ENCODE measurements around the gene RICTOR.
A peak's percentile ranks its signal among the peaks of the same experiment; 100 is the strongest.

RICTOR gene

DNA sequence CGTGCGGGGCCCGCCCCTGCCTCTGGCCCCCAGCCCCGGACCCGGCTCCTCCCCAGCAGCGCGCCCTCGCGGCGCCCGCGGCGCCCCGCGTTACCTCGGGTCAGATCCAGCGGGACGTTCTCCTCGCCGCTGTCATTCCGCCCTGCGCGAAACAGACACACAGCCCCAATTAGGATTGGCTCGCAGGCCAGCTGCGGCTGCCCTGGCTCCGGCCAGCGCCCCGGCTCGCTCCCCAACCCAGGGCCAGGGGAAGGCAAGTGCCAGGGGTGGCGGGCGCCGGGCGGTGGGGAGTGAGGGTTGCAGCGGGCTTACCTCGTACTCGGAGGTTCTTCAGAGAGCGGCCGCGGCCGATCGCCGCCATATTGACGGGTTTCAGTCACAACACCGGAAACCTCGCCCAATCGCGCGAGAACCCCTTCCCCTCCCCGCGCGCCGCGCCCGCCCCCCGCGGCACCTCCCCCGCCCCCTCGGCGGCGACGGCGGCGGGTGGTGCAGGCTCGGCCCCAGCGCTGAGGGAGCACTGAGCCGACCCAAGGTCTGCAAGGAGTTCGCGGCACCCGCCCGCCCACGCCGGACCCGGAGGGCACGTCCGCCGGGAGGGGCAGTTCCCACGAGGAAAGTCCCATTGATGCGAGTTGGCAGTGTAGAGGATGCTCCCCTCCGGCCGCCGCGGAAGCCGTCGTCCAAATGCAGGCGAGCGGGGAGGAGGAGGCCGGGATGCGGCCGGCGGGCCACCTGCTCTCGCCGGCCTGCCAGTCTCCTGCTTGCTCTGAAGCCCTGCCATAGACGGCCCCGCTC, at the start of gene RICTOR:
TSS of gene RICTOR (minus strand) at position 383 of the 798 bp plus-strand sequence. CDS start at position 361, 22 bp downstream.
- peak; percentile 78 for DNase-seq (ENCODE audit: low read depth, low spot score)

DNA sequence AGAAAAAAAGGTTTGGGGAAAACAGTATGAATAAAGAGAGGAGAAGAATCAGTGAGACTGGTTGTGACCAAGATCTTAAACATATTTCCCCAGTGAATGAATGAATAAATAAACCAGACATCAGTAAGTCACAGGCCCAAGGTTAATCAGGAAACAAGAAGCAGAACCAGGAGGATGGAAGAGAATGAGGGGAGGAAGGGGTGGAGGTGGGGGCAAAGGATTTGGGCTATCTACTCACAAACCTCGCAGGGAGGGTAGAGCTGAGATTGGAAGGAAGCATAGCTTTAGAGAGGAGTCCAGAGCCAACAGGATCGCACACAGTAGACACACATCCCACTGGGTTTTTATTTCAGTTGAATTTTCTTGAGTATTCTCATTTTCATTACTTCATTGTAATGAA, 47.7 kb upstream of the RICTOR start:
- DNase-seq (ENCODE audit: low read depth, low spot score) = no peak

- no peak for DNase-seq (ENCODE audit: low read depth, low spot score)
Observed at GRCh38 chr5:39121315-39121714, 47.1 kb upstream of the RICTOR start.

DNA sequence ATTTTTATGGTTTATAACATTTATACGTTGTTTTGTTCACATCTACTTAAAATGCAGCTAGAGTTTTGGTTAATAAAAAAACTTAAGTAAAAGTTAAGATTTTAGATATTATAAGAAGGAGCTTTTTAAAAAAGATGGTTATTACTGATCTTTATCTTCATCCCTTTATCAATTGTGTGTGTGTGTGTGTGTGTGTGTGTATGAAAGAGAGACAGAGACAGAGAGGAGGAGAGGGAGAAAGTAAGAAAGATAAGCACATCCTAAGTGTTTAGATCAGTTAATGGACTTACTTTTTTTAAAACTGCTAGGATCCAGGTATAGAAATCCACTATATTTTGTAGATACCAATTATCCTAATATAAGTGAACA, 45.8 kb upstream of the RICTOR start:
- no peak for DNase-seq (ENCODE audit: low read depth, low spot score)

DNA sequence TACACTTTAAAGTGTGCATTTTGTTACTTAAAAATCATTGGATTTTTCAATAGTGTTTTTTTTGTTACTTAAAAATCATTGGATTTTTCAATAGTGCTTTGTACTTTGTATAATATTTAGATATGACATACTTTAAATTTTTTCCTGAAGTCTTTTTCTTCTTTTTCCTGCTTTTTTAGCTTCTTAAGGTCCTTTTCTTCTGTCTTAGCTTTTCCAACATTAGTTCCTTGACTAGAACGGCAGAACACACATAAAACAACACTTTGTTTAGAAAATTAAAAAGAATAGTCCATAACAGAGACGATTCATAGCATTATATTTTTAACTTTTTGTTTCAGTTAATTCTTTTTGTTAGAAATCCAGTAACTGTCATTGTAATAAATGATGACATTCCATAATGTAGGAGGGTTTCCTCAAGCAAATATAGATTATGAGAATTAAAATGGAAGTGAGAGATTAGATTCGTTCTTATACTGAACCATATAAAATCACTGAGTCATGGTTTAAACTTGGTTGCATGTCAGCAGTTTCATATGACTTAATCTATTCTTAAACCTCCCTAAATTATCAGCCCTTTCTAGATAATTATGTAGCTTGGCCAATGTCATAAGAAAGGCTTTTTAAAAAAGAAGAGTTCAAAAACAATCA, 45.3 kb upstream of the RICTOR start:
- DNase-seq (ENCODE audit: low read depth, low spot score) = no peak

DNA sequence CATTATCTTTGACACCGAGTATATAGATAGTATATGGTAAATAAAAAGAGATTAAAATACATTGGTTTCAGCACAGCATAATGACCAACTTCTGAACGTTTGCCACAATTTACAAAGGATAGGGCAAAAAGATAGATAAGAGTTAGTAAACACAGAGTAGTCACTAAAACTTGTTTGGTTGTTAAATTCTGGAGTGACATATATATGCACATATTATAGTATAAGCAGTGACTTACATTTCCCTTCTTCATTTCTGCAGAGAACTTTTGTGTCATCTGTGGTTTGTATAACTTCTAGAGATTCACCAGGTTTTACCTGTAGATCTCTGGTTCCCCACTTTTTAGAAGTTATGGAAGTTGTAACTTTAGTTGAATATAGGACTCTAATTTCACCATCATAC, 44.4 kb upstream of the RICTOR start:
- DNase-seq (ENCODE audit: low read depth, low spot score) = no peak

DNA sequence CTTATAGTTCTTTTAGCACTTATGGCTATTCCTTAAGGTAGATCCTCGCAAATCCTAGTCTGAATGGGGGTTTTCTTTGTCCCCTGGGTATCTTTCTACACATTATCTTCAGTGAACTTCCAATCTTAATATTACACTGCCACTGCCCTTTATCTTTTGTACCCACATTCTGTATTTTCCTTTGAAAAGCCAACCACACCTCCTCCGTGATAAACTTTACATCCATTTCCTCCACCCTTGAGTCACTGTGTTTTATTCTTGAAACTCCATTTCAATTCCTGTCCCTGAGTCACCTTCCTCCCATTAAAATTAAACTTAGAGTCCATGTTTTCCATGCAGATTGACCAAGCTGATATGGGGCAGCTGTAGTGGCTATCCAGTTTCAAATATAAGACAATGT, 43.2 kb upstream of the RICTOR start:
- DNase-seq (ENCODE audit: low read depth, low spot score) = no peak

DNA sequence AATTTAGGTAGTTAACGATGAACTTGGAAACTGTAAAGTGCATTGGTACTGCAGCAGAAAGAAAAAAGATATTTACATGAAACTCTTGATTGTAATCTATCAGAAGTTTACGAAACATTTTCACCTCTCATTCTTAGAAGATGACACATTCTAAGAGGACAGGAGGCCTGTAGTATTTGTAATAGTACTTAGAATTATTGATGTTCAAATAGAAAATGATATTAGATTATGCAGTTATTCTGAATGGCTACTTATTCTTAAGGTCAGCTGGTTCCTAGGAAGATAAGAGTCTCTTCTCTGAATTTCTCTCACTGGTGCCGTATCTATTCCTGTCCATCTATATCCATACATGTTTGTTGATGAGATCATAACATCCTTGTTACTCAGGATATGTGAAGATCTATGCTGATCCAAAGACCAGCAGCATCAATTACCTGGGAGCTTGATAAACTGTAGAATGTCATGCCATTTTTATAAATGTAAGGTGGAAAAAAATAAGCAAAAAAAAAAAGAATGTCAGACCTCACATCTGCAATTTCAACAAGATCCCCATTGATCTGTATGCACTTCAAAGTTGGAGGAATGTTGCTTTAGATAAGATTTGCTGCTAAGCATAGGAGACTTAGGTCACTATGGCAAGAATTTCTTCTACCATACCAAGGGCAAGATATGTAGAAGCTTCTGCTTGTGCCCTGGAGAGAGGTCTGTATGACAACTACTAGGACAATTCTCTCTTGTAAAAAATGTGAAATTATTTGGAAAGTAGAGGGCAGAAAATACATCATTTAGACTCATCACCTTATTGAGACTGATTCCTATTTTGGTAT, 42.4 kb upstream of the RICTOR start:
- DNase-seq (ENCODE audit: low read depth, low spot score) = no peak

DNA sequence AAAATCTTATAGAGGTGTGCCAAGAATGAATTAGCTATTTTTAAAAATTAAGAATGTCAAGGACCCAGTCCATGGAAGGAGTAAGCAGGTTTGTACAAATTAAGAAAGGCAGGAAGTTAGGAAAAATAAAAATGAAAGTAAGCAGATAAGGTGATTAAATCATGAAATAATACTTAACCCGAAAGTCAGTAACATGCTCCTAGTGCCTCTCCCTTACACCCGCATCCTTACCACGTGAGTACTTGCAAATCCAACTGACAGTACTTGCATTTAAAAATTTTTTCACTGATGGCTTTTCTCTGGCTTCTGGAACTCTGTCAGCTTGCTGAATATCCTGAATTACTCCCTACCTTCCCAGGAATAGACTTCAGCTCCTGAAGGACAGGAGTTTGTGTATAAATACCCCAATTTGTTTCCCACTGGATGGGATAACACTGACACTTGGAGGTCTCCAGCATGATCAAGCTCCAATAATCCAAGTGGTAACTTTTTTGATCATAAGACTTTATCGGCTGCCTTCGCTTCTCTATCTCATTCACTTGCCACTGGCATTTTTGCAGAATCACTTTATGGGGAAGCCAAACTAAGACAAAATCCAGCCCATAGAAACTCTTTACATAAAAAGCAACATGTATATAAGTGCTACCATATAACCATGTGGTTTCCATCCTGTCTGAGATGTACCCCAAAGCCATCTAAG, 41.6 kb upstream of the RICTOR start:
- DNase-seq (ENCODE audit: low read depth, low spot score) = no peak

- DNase-seq (ENCODE audit: low read depth, low spot score) = no peak
Observed at GRCh38 chr5:39114155-39114554, 40.0 kb upstream of the RICTOR start.

GRCh38 chr5:39113354-39113953, 39.3 kb upstream of the RICTOR start:
- DNase-seq (ENCODE audit: low read depth, low spot score) = no peak

- no peak for DNase-seq (ENCODE audit: low read depth, low spot score)
Observed at GRCh38 chr5:39109606-39110005, 35.4 kb upstream of the RICTOR start.

DNA sequence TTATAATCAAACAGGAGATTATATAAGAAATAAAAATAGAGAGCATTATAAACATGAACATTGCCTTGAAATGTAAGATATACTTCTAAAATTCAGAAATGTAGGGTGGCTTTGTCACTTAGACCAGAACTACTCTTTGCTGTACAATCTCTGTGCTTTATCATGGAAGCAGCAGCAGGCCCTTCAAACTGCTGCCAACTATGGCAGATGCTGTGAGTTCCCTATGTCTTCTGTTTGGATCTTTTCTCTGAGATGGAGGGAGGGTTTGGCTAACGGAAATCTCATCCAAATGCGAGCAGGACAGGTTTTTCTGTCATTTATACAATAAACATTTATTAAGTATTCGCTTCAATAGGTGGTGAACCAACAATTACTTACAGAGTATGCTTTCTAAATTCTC, 34.8 kb upstream of the RICTOR start:
- no peak for DNase-seq (ENCODE audit: low read depth, low spot score)

- DNase-seq (ENCODE audit: low read depth, low spot score) = no peak
Observed at GRCh38 chr5:39107350-39107749, 33.2 kb upstream of the RICTOR start.

GRCh38 chr5:39106322-39106721, 32.1 kb upstream of the RICTOR start:
- DNase-seq (ENCODE audit: low read depth, low spot score) = no peak

GRCh38 chr5:39104221-39104620, 30.0 kb upstream of the RICTOR start:
- DNase-seq (ENCODE audit: low read depth, low spot score) = no peak

GRCh38 chr5:39102684-39103155, 28.5 kb upstream of the RICTOR start:
- DNase-seq (ENCODE audit: low read depth, low spot score) = no peak

DNA sequence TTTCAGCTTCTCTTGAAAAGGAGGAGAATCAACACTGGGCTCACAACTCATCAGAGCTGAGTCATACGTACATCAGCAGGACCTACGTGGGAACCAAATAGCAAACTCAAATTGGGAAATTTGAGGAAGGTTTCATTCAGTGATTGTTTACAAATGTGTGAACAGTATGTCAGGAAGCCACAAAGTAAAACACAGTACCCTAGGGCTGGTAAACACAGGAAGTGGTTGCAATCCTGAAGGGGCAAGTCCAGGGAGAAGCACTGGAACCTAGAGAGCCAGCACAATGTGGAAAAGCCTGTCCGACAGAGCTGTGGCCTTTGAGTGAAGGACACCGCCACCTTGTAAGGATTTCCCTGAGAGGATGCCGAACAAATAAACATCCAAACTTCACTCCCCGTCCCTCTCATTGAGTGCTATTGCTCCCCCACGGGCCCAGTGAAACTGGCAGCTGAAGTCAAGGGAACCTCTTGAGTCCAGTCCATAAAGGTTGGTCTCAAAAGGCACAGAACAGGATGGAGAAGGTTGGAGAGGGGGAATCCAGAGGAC, 26.7 kb upstream of the RICTOR start:
- DNase-seq (ENCODE audit: low read depth, low spot score) = no peak

GRCh38 chr5:39100301-39100850, 26.2 kb upstream of the RICTOR start:
- DNase-seq (ENCODE audit: low read depth, low spot score) = no peak

DNA sequence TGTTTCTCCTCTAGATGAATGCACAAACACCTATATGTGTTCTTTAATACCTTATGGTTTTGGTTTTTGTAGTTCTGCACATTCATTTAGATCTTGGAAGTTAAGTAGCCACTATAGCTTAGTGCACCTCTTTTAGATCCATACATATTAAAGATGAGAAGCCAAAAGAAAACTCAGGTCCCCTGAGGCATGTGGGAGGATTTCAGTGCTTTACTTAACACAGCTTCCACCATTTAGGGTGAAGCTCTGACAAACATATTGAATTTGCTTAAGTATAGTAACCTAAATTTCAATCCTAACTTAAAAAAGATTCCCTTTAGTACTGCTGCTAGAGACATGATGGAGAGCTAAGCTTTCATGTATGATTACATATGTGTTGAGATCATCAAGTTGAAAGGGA, 25.6 kb upstream of the RICTOR start:
- no peak for DNase-seq (ENCODE audit: low read depth, low spot score)

DNA sequence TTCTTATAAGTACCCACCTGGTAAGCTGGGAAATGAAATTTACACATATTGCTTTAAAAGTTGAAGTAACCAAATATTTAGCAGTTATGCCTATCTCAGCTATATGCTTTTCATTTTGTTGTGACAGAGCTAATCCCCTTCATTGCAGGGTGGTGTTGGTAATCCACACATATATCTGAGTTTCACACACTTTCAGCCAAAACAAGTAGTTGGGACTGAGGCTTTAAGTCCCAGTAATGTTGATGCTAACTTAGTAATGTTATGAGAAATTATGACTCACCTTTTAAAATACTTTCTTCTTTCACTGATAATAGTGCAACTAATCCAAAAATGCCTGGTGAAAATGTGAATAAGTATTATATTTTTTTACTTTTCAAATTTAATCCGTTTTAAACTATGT, 19.2 kb upstream of the RICTOR start:
- no peak for DNase-seq (ENCODE audit: low read depth, low spot score)
